ENCODE measurements around the gene YBEY.

DNA sequence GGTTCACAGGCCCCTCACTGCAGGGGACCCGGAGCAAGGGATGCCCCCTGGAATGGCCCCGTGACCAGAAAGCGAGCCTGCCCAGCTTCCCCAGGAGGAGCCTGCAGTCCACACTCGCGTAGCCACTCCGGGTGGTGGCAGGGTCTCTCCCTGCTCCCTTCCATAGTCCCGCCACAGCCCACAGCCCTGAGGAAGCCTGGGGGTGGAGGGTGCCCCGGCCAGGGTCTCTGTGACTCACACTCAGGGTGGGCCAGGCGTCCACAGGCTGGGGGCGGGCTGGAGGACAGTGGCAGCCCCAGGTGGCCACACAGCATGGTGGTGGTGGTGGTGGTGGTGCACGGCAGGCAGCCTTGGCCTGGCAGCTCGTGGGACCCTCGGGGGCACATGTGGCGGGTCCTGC is 15.6 kb downstream of the YBEY start:
- TF ChIP-seq, protein P1, sequence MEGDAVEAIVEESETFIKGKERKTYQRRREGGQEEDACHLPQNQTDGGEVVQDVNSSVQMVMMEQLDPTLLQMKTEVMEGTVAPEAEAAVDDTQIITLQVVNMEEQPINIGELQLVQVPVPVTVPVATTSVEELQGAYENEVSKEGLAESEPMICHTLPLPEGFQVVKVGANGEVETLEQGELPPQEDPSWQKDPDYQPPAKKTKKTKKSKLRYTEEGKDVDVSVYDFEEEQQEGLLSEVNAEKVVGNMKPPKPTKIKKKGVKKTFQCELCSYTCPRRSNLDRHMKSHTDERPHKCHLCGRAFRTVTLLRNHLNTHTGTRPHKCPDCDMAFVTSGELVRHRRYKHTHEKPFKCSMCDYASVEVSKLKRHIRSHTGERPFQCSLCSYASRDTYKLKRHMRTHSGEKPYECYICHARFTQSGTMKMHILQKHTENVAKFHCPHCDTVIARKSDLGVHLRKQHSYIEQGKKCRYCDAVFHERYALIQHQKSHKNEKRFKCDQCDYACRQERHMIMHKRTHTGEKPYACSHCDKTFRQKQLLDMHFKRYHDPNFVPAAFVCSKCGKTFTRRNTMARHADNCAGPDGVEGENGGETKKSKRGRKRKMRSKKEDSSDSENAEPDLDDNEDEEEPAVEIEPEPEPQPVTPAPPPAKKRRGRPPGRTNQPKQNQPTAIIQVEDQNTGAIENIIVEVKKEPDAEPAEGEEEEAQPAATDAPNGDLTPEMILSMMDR (IDR thresholded peaks at IDR 0.05; ENCODE audit: low read depth, low read length) = no peak
- no peak for TF ChIP-seq EZH2phosphoT487 (IDR thresholded peaks at IDR 0.05; ENCODE audit: low read depth)
